ENCODE measurements around the gene CNTNAP1. TPM values are rescaled to one million over a fixed set of nuclear protein-coding genes. Genes with fewer than 3 reads are reported as not detected.

CNTNAP1 gene
- total RNA-seq, 1 donor from 2014 or later = 10.5 TPM

DNA sequence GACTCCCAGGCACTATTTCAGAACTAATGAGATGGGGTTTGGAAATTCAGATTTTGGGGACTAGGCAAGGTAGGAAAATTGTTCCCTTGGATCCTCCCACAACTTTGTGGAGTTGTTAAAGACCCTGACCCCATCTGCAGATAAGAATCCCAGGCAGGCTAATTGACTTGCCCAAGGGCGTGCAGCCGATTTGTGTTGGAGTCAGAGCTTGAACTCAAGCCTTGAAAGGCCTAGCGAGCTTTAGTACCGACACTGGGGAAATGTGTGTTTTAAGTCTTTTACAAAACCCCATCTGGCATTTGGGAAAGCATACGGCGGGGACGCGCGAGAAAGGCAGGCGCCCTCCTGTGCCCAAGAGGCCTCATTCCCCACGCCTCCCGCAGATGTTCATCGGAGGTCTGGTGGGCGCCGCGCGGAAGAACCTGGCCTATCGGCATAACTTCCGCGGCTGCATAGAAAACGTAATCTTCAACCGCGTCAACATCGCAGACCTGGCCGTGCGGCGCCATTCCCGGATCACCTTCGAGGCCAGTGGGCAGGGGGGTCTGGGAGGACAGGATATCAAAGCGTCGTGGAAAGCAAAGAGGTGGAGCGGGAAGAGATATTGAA is 4.3 kb downstream of the CNTNAP1 start:
- Histone ChIP-seq H3K4me3 (no peak overlapping the region), H3K4me1 (peaks cover 6 to 13% of the 10 kb centered on the region in 2 donors), H3K27ac (no peak overlapping the region), H3K9me3 (no peaks in the 10 kb centered on the region), H3K27me3 (no peaks in the 10 kb centered on the region), H3K36me3 (peaks cover 3 to 9% of the 10 kb centered on the region in 2 donors)
- intact Hi-C loops (cut with DNase I) = no loop called here
- DNase-seq (ENCODE audit: low spot score in 2 of 2) = no peak
- TF ChIP-seq, protein P1, sequence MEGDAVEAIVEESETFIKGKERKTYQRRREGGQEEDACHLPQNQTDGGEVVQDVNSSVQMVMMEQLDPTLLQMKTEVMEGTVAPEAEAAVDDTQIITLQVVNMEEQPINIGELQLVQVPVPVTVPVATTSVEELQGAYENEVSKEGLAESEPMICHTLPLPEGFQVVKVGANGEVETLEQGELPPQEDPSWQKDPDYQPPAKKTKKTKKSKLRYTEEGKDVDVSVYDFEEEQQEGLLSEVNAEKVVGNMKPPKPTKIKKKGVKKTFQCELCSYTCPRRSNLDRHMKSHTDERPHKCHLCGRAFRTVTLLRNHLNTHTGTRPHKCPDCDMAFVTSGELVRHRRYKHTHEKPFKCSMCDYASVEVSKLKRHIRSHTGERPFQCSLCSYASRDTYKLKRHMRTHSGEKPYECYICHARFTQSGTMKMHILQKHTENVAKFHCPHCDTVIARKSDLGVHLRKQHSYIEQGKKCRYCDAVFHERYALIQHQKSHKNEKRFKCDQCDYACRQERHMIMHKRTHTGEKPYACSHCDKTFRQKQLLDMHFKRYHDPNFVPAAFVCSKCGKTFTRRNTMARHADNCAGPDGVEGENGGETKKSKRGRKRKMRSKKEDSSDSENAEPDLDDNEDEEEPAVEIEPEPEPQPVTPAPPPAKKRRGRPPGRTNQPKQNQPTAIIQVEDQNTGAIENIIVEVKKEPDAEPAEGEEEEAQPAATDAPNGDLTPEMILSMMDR (IDR thresholded peaks at IDR 0.05) = no peak

DNA sequence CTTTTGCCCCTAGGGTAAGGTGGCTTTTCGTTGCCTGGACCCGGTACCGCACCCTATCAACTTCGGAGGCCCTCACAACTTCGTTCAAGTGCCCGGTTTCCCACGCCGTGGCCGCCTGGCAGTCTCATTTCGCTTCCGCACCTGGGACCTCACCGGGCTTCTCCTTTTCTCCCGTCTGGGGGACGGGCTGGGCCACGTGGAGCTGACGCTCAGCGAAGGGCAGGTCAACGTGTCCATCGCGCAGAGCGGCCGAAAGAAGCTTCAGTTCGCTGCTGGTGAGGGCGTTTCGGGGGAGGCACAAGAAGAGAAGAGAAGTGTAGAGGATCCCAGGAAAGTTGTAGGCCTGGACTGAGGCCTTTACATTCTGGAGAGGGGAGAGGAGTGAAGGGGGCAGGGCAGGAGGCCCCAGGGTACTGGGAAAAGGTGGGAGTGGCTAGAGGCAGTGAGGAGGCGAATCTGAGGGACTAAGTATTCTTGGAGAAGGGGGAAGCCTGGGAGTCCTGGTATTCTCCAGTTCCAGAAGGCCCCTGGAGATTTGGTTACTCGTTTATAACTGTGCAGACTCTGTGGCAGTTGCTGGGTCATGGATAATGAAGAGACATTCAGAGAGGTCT is 5.5 kb downstream of the CNTNAP1 start:
- no peak for DNase-seq (ENCODE audit: low spot score in 2 of 2)
- Histone ChIP-seq H3K4me3 (no peak overlapping the region), H3K4me1 (peaks cover 5% of the 10 kb centered on the region in 2 donors), H3K27me3 (no peaks in the 10 kb centered on the region), H3K27ac (no peak overlapping the region), H3K9me3 (no peaks in the 10 kb centered on the region), H3K36me3 (peaks cover 10 to 17% of the 10 kb centered on the region in 2 donors)
- TF ChIP-seq, protein P1 (IDR thresholded peaks at IDR 0.05) = no peak
- intact Hi-C loops (cut with DNase I) = no loop called here

DNA sequence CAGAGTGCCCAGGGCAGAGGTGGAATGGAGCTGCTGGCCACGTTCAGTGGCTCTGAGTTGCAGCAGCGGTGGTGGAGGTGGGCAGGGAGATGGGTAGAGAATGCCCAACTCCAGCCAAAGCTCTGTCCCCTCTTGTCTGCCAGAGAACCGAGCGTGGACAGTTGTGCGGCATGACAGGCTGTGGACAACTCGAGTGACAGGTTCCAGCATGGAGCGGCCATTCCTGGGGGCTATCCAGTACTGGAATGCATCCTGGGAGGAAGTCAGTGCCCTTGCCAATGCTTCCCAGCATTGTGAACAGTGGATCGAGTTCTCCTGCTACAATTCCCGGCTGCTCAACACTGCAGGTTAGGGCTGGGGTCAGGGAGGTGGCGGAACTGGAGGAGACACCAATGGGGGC is 8.3 kb downstream of the CNTNAP1 start:
- no peaks in the 10 kb centered on the region for H3K4me1 ChIP-seq
- H3K9me3 ChIP-seq = no peaks in the 10 kb centered on the region
- DNase-seq (ENCODE audit: low spot score in 2 of 2) = no peak
- peaks cover 18 to 29% of the 10 kb centered on the region in 2 donors for H3K36me3 ChIP-seq
- no peaks in the 10 kb centered on the region for H3K27me3 ChIP-seq
- TF ChIP-seq, protein P1 (IDR thresholded peaks at IDR 0.05) = no peak
- H3K27ac ChIP-seq = no peak overlapping the region
- H3K4me3 ChIP-seq = no peak overlapping the region
- intact Hi-C loops (cut with DNase I) = no loop called here

DNA sequence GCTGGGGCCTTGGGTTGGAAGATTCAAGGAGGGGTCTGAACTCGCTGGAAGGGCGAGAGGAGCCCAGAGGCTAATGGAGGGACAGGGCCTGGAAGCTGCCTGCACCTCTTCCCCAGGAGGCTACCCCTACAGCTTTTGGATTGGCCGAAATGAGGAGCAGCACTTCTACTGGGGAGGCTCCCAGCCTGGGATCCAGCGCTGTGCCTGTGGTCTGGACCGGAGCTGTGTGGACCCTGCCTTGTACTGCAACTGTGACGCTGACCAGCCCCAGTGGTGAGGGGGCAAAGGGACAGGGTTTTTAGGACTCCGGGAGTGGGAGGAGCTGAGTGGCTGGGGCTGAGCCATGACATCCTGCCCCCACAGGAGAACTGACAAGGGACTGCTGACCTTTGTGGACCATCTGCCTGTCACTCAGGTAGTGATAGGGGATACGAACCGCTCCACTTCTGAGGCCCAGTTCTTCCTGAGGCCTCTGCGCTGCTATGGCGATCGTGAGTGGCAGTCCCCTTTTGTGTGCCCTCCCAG is 8.8 kb downstream of the CNTNAP1 start:
- intact Hi-C loops (cut with DNase I) = no loop called here
- Histone ChIP-seq H3K36me3 (peaks cover 18 to 34% of the 10 kb centered on the region in 2 donors), H3K27ac (no peak overlapping the region)

DNA sequence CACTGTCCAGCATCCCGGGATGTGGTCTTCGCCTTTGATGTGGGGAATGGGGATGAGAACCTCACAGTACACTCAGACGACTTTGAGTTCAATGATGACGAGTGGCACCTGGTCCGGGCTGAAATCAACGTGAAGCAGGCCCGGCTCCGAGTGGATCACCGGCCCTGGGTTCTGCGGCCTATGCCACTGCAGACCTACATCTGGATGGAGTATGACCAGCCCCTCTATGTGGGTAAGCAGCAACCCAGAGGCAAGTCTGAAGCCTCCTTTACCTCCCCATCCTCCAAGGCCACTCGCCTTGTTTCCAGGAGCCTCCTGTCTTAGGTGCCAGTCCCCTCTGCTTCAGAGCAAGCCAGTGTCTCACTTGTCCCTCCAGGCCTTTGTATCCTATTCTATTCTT is 10.2 kb downstream of the CNTNAP1 start:
- no peaks in the 10 kb centered on the region for H3K27me3 ChIP-seq
- intact Hi-C loops (cut with DNase I) = no loop called here
- H3K4me1 ChIP-seq = no peaks in the 10 kb centered on the region
- peaks cover 27 to 44% of the 10 kb centered on the region in 2 donors for H3K36me3 ChIP-seq
- no peak for DNase-seq (ENCODE audit: low spot score in 2 of 2)
- H3K4me3 ChIP-seq = no peak overlapping the region
- TF ChIP-seq, protein P1 (IDR thresholded peaks at IDR 0.05) = no peak
- no peaks in the 10 kb centered on the region for H3K9me3 ChIP-seq
- no peak overlapping the region for H3K27ac ChIP-seq

More for the DNA sequence above, 8.8 kb downstream of the CNTNAP1 start:
- Histone ChIP-seq H3K9me3 (no peaks in the 10 kb centered on the region), H3K4me1 (no peaks in the 10 kb centered on the region), H3K27me3 (no peaks in the 10 kb centered on the region), H3K4me3 (no peak overlapping the region)
- TF ChIP-seq, protein P1 (IDR thresholded peaks at IDR 0.05) = no peak
- no peak for DNase-seq (ENCODE audit: low spot score in 2 of 2)
